ENCODE data around the gene C12orf42. TPM values are rescaled to one million over a fixed set of nuclear protein-coding genes. Genes with fewer than 3 reads are reported as not detected.
"Not testable (repeated sequence)": the region's sequence is repeated elsewhere in the genome, so short reads cannot be mapped to it uniquely, and the experiment has no call there.

Gene C12orf42
- total RNA-seq, 1 donor from 2014 or later: not detected

DNA sequence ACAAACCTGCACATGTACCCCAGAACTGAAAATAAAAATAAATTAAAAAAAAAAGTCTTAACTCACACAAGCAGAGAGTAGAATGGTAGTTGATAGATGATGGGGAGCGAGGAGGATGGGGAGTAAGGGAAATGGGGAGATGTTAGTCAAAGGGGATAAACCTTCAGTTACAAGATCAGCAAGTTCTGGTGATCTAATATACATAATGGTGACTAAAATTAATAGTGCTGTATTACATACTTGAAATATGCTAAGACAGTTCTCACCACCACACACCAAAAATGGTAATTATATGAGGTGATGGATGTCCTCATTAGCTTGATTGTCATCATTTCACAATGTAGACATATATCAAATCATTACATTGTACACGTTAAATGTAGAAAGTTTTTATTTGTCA, 3.2 kb upstream of the C12orf42 start:
- DNase-seq (ENCODE audit: low spot score) (no peak), ATAC-seq (no peak)

DNA sequence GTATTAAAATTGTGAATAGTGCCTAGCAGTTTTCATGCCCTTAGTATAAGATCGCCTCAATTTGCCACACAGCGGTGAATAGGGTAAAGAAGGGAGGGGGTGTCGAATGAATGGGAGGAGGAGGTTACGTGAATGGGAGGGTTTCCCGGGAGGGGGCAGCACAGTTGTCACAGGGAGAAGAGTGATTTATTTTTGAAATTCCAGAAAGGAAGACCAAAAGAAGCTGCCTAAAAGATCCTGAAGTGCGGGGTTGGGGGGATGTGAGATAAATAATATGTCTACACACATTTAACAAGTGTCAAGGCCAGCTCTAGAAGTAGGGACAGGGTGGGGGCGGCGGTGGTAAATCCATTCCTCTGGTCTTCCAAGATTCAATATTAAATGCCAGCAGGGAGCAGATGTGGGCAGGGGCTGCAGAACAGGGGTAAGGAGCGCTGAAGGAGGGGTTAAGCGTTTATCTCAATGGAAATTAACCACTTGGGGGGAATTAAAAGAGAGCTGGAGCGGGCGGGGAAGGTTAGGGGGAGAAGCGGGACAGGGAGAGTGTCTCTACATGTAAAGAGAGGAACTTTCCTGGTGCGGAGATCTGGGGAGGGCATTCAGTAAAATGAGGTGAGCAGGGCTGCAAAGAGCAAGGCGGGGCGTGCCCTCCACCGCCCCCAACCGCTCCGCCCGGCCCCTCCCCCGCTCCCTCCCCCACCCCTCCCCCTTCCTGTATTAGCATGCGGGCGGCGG, 867 bp downstream of the C12orf42 start:
- DNase-seq (ENCODE audit: low spot score): no peak
- no peak for ATAC-seq

DNA sequence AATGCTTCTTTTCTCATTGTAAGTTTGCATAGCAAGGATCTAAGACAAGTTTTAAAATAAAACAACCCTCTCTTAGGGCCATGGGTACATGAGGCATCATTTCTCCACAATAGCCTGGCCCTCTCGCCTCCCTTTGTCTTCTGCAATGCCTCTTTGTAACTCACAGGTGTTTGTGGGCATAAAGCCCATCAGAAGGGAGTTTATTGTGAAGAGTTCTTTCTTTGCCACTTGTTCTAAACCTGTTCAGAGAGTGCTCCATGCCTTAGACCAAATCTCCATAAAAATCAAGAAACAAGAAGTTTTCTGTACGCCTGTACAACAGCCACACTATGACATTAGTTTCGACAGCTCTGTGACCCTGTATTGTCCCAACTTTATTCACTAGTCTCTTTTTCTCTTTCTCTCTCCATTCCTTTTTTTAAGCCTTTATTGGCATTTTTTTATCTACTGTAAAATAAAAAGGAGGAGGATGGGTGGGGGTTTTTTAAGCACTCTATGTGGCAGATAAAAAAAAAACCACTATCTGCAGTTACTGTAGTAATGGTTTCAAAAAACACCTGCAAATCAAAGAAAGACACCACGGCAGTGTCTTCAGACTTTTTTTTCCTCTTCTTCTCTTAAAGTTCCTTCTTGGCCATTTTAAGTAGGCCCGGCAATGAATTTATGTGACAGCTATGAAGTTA, 1.6 kb downstream of the C12orf42 start:
- no peak for ATAC-seq
- DNase-seq (ENCODE audit: low spot score): no peak

- ATAC-seq (no peak), DNase-seq (ENCODE audit: low spot score) (no peak)
Observed at GRCh38 chr12:103493199-103493598, 2.6 kb downstream of the C12orf42 start.

- DNase-seq (ENCODE audit: low spot score) (no peak), ATAC-seq (no peak)
Observed at GRCh38 chr12:103482365-103482764, 13.4 kb downstream of the C12orf42 start.

DNA sequence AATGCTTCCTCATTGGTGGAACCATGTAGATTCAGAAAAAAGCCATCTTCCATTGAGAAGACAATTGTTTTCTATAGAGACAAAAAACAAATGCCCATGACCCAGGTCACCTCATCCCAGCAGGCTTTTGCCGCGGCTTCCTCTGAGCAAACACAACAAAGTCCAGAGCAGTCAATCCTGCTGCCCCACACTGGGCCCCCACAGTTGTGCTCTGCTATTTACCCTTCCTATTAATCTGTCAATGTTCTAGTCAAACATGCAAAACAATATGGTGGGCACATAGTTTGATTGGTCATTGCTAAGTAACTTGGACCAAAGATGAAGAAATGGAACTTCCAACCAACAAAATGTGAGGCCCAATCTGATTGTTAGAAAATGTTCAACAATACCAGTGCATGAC, 20.7 kb downstream of the C12orf42 start:
- DNase-seq (ENCODE audit: low spot score) (no peak), ATAC-seq (no peak)

DNA sequence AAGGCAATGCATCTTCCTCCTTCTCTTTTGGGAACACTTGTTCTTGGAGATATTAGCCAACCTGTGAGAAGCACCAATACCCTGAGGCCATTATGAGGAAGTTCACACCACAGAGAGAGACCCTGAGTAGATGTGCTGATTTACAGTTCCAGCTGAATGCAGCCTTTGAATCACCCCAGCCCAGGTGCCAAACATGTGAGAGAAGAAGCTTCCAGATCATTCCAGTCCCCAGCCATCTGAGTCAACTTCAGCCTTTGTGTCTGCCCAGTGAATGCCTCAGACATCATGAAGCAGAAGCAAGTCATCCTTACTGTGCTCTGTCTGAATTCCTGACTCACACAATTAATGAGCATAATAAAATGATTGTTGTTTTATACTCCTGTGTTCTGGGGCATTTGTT, 25.1 kb downstream of the C12orf42 start:
- no peak for DNase-seq (ENCODE audit: low spot score)
- no peak for ATAC-seq

GRCh38 chr12:103469719-103470118, 26.0 kb downstream of the C12orf42 start:
- no peak for ATAC-seq
- no peak for DNase-seq (ENCODE audit: low spot score)

DNA sequence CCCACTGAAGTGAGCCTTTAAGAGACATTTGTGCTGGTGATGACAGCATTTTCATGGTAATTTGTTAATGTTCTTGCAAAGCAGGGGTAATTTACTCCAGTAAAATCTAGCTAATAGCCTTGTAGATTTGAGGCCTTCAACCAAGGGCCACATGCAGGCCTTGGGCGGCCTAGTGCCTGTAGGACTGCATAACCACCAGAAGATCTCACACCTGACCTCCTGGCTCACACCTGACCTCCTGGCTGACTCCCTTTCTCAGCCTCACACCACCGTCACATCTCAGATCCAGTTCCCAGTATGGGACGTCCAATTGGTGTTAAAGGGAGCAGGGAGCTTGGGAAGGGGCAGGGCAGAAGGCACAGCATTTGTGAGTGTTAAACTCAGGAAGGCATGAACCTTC, 26.9 kb downstream of the C12orf42 start:
- ATAC-seq: no peak
- no peak for DNase-seq (ENCODE audit: low spot score)

GRCh38 chr12:103462675-103463074, 33.1 kb downstream of the C12orf42 start:
- DNase-seq (ENCODE audit: low spot score) (no peak), ATAC-seq (no peak)

DNA sequence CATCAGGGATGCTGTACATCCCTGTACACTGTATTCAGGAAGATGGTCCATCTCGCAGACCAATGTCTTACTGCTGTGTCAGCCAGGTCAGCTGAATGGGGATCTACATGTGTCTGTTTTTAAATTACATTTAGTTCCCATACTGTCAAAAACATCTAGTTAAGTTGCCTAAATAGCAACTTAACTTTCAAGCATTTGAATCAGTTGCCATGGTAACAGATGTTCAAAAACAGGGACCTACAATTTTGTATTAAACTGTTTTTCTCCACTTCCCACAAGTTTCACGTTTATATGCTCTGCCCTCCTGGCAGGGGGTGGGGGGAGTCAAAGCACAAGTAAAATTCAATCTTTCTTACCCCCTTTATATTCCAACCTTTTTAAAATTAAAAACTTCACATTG, 38.3 kb downstream of the C12orf42 start:
- ATAC-seq (no peak), DNase-seq (ENCODE audit: low spot score) (no peak)

DNA sequence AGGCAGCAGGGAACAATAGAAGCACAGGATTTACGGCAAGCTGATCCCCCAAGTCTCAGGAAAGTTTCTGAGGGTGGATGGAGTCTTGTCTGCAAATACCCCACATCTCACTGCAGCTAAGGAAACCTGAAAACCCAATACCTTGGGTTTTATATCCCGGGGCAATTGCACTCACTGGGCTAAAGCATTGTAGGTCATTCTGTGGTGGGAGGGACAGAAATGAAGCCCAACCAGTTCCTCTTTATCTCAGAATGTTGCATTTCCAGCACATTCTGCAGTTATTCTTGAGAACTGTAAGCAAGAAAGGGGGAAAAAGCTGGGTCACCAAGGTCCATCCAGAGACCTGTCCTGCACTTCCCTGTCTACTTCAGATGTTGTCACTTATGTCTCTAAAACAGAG, 39.8 kb downstream of the C12orf42 start:
- no peak for DNase-seq (ENCODE audit: low spot score)
- ATAC-seq: no peak

DNA sequence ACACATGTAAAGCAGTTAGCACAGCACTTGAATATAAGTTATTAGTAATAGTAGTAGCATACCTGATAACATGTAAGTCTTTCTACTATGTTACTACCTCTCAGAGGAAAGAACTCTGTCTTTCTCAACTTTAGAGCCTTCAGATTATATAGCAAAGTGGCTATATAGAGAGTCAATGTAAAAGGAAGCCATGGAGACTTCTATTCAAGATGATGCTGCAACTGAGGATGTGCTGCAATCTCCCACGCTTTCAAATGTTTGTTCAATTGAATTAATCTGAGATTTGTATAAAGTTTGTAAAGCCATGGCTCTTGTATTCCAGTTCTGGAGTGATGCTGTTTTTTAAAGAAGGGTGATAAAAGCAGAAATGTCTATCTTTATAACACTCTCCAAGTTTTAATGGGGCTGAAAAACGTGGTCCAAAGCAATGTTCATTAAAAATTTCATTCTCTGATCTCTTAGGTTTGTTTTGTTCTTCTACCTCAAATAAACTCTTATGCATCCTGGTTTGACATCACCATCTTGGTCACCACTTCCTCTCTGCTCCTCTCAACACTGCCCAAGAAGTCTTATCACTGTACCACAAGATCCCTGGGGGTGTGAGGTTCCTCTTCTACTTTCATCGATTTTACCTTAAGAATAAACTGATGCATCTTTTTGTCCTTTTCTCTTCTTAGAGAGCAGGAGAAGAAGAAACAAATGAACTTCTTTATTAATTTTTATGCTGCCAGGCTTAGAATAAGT, 40.6 kb downstream of the C12orf42 start:
- DNase-seq (ENCODE audit: low spot score) (no peak), ATAC-seq (no peak)

DNA sequence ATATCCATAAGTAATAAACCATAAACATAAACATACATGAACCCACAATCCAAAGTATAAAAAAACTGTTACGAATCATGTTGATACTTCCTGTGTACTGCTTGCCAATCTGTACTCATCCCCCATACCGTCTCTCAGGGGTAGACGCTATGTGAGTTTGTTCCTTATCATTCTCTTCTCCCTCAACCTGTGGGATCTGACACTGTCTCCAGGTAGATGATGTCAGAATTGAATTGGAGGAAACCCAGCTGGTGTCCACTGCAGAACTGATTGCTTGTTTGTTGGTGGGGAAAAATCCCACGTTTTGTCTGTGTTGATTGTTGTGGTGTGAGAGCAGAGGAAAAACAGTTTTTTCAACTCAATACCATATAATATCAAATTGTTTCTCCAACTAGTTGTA, 50.8 kb downstream of the C12orf42 start:
- ATAC-seq (no peak), DNase-seq (ENCODE audit: low spot score) (no peak)

- DNase-seq (ENCODE audit: low spot score) (no peak), ATAC-seq (no peak)
Observed at GRCh38 chr12:103442822-103443221, 52.9 kb downstream of the C12orf42 start.

DNA sequence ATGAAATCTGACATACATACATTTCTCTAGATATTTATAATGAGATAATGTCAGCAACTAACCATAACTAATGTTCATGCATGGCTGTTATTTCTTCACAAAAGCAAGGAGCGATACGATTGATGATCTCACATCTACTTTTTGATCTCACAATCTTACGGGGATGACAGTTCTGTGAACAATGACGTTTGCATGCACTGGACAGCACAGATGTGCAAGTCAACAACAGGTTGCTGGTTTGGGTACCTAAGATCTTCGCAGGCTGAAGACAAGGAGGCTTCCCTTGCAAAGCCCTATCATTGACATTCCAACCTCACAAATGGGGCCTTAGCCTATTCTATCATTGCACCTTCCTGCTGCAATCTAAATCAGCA, 53.6 kb downstream of the C12orf42 start:
- DNase-seq (ENCODE audit: low spot score) (no peak), ATAC-seq (no peak)

DNA sequence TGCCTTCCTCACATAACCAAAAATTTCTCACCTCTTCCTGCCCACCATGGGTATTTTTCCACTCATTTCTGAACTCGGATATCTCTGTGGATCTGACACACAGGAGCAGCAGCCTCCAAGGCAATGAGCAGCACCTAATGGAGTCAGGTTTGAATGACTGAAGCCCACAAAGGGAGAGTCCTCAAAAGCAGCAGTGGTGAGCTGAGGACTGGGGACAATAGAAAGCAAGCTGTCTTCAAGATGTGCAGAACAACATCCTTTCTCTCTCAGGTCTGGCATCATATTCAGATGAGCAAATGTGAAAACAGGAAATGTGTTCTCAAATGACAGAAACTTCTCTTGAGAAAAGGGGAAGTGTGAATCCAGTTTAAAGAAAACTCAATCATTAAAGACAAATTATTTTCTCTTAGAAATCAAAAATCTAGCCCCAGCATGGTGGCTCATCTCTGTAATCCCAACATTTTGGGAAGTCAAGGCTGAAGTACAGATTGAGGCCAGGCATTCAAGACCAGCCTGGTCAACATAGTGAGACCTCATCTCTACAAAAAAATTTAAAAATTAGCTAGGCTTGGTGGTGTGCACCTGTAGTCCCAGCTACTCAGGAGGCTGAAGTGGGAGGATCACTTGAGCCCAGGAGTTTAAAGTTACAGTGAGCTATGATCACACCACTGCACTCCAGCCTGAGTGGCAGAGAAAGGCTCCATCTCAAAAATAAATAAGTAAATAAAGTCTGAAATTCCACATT, 54.2 kb downstream of the C12orf42 start:
- ATAC-seq (no peak), DNase-seq (ENCODE audit: low spot score) (no peak)

DNA sequence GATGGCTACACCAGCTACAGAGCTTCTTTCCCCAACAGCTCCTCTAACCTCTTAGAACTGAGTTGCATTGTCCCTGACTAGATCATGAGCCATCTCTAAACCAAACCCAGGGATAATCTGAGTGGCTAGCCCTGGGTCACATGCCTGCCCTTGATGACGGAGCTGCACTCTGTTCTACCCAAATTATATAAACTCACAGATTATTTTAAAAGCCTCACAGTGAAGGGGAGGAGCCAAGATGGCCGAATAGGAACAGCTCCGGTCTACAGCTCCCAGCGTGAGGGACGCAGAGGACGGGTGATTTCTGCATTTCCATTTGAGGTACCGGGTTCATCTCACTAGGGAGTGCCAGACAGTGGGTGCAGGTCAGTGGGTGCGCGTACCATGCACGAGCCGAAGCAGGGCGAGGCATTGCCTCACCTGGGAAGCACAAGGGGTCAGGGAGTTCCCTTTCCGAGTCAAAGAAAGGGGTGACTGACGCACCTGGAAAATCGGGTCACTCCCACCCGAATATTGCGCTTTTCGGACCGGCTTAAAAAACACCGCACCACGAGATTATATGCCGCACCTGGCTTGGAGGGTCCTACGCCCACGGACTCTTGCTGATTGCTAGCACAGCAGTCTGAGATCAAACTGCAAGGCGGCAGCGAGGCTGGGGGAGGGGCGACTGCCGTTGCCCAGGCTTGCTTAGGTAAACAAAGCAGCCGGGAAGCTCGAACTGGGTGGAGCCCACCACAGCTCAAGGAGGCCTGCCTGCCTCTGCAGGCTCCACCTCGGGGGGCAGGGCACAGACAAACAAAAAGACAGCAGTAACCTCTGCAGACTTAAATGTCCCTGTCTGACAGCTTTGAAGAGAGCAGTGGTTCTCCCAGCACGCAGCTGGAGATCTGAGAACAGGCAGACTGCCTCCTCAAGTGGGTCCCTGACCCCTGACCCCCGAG, 61.3 kb downstream of the C12orf42 start:
- ATAC-seq; DNase-seq (ENCODE audit: low spot score): not testable (repeated sequence)

- DNase-seq (ENCODE audit: low spot score): no peak
- no peak for ATAC-seq
Observed at GRCh38 chr12:103431950-103432349, 63.8 kb downstream of the C12orf42 start.

- ATAC-seq: no peak
- no peak for DNase-seq (ENCODE audit: low spot score)
Observed at GRCh38 chr12:103431387-103431786, 64.4 kb downstream of the C12orf42 start.

Measured in left lobe of liver (tissue), 2 donors.